ENCODE data around the gene SYNM. TPM values are rescaled to one million over a fixed set of nuclear protein-coding genes. Genes with fewer than 3 reads are reported as not detected.
"Not testable (repeated sequence)": the region's sequence is repeated elsewhere in the genome, so short reads cannot be mapped to it uniquely, and the experiment has no call there.

The SYNM gene
- total RNA-seq, 2 donors from 2014 or later, result 2.3 to 12.5 TPM

- H3K4me1 Mint-ChIP-seq, result peaks cover 4% of the 10 kb centered on the region
- peak overlapping the region; percentile 89 for H3K27ac Mint-ChIP-seq
- H3K4me3 ChIP-seq (ENCODE audit: low read length), result peak overlapping the region; percentile 75
- H3K9me3 Mint-ChIP-seq, result no peaks in the 10 kb centered on the region
- H3K9ac ChIP-seq (ENCODE audit: extremely low read depth, low read length, poor library complexity, severe bottlenecking), result peak overlapping the region; percentile 55
- H3K4me3 Mint-ChIP-seq, result peak overlapping the region; percentile 60
- no peaks in the 10 kb centered on the region for H3K36me3 ChIP-seq (ENCODE audit: control insufficient read depth, insufficient read depth, low read length)
- H3K9me3 ChIP-seq (ENCODE audit: control insufficient read depth, low read length), result no peaks in the 10 kb centered on the region
- H3K27me3 ChIP-seq (ENCODE audit: control insufficient read depth, insufficient read depth, low read length, poor library complexity, severe bottlenecking), result peaks cover 21% of the 10 kb centered on the region
- H3K27ac ChIP-seq (ENCODE audit: low read depth, low read length), result peak overlapping the region; percentile 81
- WGBS, 2 experiments (ENCODE audit: insufficient coverage in 1 of 2, insufficient read length in 1 of 2), result 6 to 13% methylated on average over 35 to 86 of the region's 86 CpGs
- peak; percentile 85 for TF ChIP-seq CTCF (conservative IDR thresholded peaks at IDR 0.05)
- peak; percentile 95 for DNase-seq
- H3K27me3 Mint-ChIP-seq (ENCODE audit: insufficient read depth), result peaks cover 52% of the 10 kb centered on the region
- H3K4me1 ChIP-seq (ENCODE audit: control insufficient read depth, insufficient read depth, low read length), result no peaks in the 10 kb centered on the region
- H3K36me3 Mint-ChIP-seq (ENCODE audit: low read depth), result no peaks in the 10 kb centered on the region
Measured at GRCh38 chr15:99059010-99059981, 45.6 kb upstream of the SYNM start.

GRCh38 chr15:99060186-99060585, 44.7 kb upstream of the SYNM start:
- peaks cover 21% of the 10 kb centered on the region for H3K27me3 ChIP-seq (ENCODE audit: control insufficient read depth, insufficient read depth, low read length, poor library complexity, severe bottlenecking)
- not testable (repeated sequence) for H3K9me3 Mint-ChIP-seq; H3K36me3 Mint-ChIP-seq (ENCODE audit: low read depth); H3K4me1 Mint-ChIP-seq; H3K9me3 ChIP-seq (ENCODE audit: control insufficient read depth, low read length); H3K4me3 Mint-ChIP-seq; H3K4me3 ChIP-seq (ENCODE audit: low read length); H3K36me3 ChIP-seq (ENCODE audit: control insufficient read depth, insufficient read depth, low read length); DNase-seq; H3K27ac Mint-ChIP-seq; H3K4me1 ChIP-seq (ENCODE audit: control insufficient read depth, insufficient read depth, low read length); H3K27ac ChIP-seq (ENCODE audit: low read depth, low read length); H3K9ac ChIP-seq (ENCODE audit: extremely low read depth, low read length, poor library complexity, severe bottlenecking)
- WGBS, 2 experiments (ENCODE audit: insufficient coverage in 1 of 2, insufficient read length in 1 of 2), result 91 to 96% methylated on average over 8 to 18 of the region's 18 CpGs
- peaks cover 58% of the 10 kb centered on the region for H3K27me3 Mint-ChIP-seq (ENCODE audit: insufficient read depth)

- H3K27me3 ChIP-seq (ENCODE audit: control insufficient read depth, insufficient read depth, low read length, poor library complexity, severe bottlenecking), result peaks cover 21% of the 10 kb centered on the region
- no peak overlapping the region for H3K27ac ChIP-seq (ENCODE audit: low read depth, low read length)
- WGBS, 2 experiments (ENCODE audit: insufficient coverage in 1 of 2, insufficient read length in 1 of 2), result 89 to 91% methylated on average over 4 to 5 of the region's 5 CpGs
- no peaks in the 10 kb centered on the region for H3K4me1 ChIP-seq (ENCODE audit: control insufficient read depth, insufficient read depth, low read length)
- no peak overlapping the region for H3K4me3 ChIP-seq (ENCODE audit: low read length)
- no peak for TF ChIP-seq CTCF (conservative IDR thresholded peaks at IDR 0.05)
- H3K27me3 Mint-ChIP-seq (ENCODE audit: insufficient read depth), result peaks cover 61% of the 10 kb centered on the region
- no peaks in the 10 kb centered on the region for H3K9me3 ChIP-seq (ENCODE audit: control insufficient read depth, low read length)
- H3K4me1 Mint-ChIP-seq, result peaks cover 4% of the 10 kb centered on the region
- H3K36me3 ChIP-seq (ENCODE audit: control insufficient read depth, insufficient read depth, low read length), result no peaks in the 10 kb centered on the region
- H3K9me3 Mint-ChIP-seq, result no peaks in the 10 kb centered on the region
- H3K9ac ChIP-seq (ENCODE audit: extremely low read depth, low read length, poor library complexity, severe bottlenecking), result no peak overlapping the region
- no peak for DNase-seq
- no peaks in the 10 kb centered on the region for H3K36me3 Mint-ChIP-seq (ENCODE audit: low read depth)
- H3K27ac Mint-ChIP-seq, result no peak overlapping the region
- no peak overlapping the region for H3K4me3 Mint-ChIP-seq
Measured at GRCh38 chr15:99062226-99062625, 42.7 kb upstream of the SYNM start.

Measured in endodermal cell (in vitro differentiated cells).